H9 (cell line): ENCODE results near the gene NKAIN4. TPM values are rescaled to one million over a fixed set of nuclear protein-coding genes. Genes with fewer than 3 reads are reported as not detected.

ENCODE experiments used
- DNase-seq: peaks from one replicate; pipeline ENCODE4 v3.0.0-alpha.2; 2017
- H2AFZ ChIP-seq: one replicate; pipeline ENCODE4 v1.6.1; 2013; ENCODE audit warnings: mild to moderate bottlenecking, low read length, control low read depth, moderate library complexity
- H2AK5ac ChIP-seq: 2 replicates; pipeline ENCODE4 v1.6.1; 2013; ENCODE audit warnings: low read length, control low read depth, mixed read lengths; ENCODE audit not compliant: insufficient read length
- H2BK120ac ChIP-seq: one replicate; pipeline ENCODE4 v1.6.1; 2013; ENCODE audit warnings: low read depth, mild to moderate bottlenecking, low read length, control low read depth, inconsistent platforms; ENCODE audit not compliant: poor library complexity, severe bottlenecking
- H2BK12ac ChIP-seq: 2 replicates; pipeline ENCODE4 v1.6.1; 2013; ENCODE audit warnings: low read length, control low read depth, mixed read lengths, low read depth; ENCODE audit not compliant: insufficient read length
- H2BK15ac ChIP-seq: 2 replicates; pipeline ENCODE4 v1.6.1; 2013; ENCODE audit warnings: low read depth, low read length, control low read depth
- H2BK20ac ChIP-seq: one replicate; pipeline ENCODE4 v1.6.1; 2013; ENCODE audit warnings: low read depth, mild to moderate bottlenecking, low read length, control low read depth, inconsistent platforms; ENCODE audit not compliant: poor library complexity, severe bottlenecking
- H2BK5ac ChIP-seq: 2 replicates; pipeline ENCODE4 v1.6.1; 2013; ENCODE audit warnings: low read length, control low read depth, mixed read lengths; ENCODE audit not compliant: insufficient read length
- H3K14ac ChIP-seq: 2 replicates; pipeline ENCODE4 v1.6.1; 2013; ENCODE audit warnings: low read length, control low read depth; ENCODE audit not compliant: insufficient read depth
- H3K18ac ChIP-seq: 2 replicates; pipeline ENCODE4 v1.6.1; 2013; ENCODE audit warnings: low read depth, mild to moderate bottlenecking, mixed read lengths, low read length, control low read depth; ENCODE audit not compliant: insufficient read length
- H3K23ac ChIP-seq: 2 replicates; pipeline ENCODE4 v1.6.1; 2013; ENCODE audit warnings: low read length, control low read depth, mixed read lengths, low read depth; ENCODE audit not compliant: insufficient read length
- H3K23me2 ChIP-seq: 2 replicates; pipeline ENCODE4 v1.6.1; 2013; ENCODE audit warnings: low read depth, mild to moderate bottlenecking, mixed read lengths, low read length, control low read depth; ENCODE audit not compliant: insufficient read length, poor library complexity, severe bottlenecking
- H3K27ac ChIP-seq: 2 replicates; pipeline ENCODE4 v1.5.1; 2013; ENCODE audit warnings: low read length, control low read depth, mixed read lengths, low read depth; ENCODE audit not compliant: insufficient read length
- H3K27me3 ChIP-seq: 2 replicates; pipeline ENCODE4 v1.6.1; 2013; ENCODE audit warnings: low read length, control low read depth, inconsistent platforms; ENCODE audit not compliant: insufficient read depth
- H3K4ac ChIP-seq: 2 replicates; pipeline ENCODE4 v1.6.1; 2013; ENCODE audit warnings: low read depth, mild to moderate bottlenecking, control low read depth, inconsistent platforms, low read length, moderate library complexity
- H3K4me1 ChIP-seq: 2 replicates; pipeline ENCODE4 v1.6.1; 2013; ENCODE audit warnings: low read length, control low read depth, inconsistent platforms; ENCODE audit not compliant: insufficient read depth
- H3K4me2 ChIP-seq: 2 replicates; pipeline ENCODE4 v1.6.1; 2013; ENCODE audit warnings: low read length, control low read depth, mixed read lengths; ENCODE audit not compliant: insufficient read length, insufficient read depth
- H3K56ac ChIP-seq: 2 replicates; pipeline ENCODE4 v1.6.1; 2013; ENCODE audit warnings: low read depth, mild to moderate bottlenecking, mixed read lengths, low read length, control low read depth; ENCODE audit not compliant: insufficient read length
- H3K79me1 ChIP-seq: 2 replicates; pipeline ENCODE4 v1.6.1; 2013; ENCODE audit warnings: low read depth, mild to moderate bottlenecking, moderate library complexity, low read length, control low read depth, inconsistent platforms; ENCODE audit not compliant: insufficient read depth, poor library complexity, severe bottlenecking
- H3K79me2 ChIP-seq: 2 replicates; pipeline ENCODE4 v1.6.1; 2013; ENCODE audit warnings: low read length, control low read depth, inconsistent platforms; ENCODE audit not compliant: insufficient read depth
- H3K9ac ChIP-seq: 2 replicates; pipeline ENCODE4 v1.6.1; 2013; ENCODE audit warnings: low read length, control low read depth, mixed read lengths; ENCODE audit not compliant: insufficient read length; ENCODE audit errors: extremely low read depth
- H3K9me3 ChIP-seq: one replicate; pipeline ENCODE4 v1.6.1; 2013; ENCODE audit warnings: low read depth, low read length, inconsistent platforms; ENCODE audit not compliant: control insufficient read depth
- H3T11ph ChIP-seq: one replicate; pipeline ENCODE4 v1.6.1; 2013; ENCODE audit warnings: mild to moderate bottlenecking, low read length, control low read depth, inconsistent platforms
- H4K20me1 ChIP-seq: one replicate; pipeline ENCODE4 v1.6.1; 2013; ENCODE audit not compliant: control insufficient read depth, insufficient read length, insufficient read depth
- H4K5ac ChIP-seq: 2 replicates; pipeline ENCODE4 v1.6.1; 2013; ENCODE audit warnings: low read depth, mild to moderate bottlenecking, mixed read lengths, low read length, control low read depth; ENCODE audit not compliant: insufficient read length
- H4K8ac ChIP-seq: replicated peaks from 2 replicates; pipeline ENCODE4 v1.6.1; 2013; ENCODE audit warnings: low read length, control low read depth, mixed read lengths, low read depth; ENCODE audit not compliant: insufficient read length
- H4K91ac ChIP-seq: 2 replicates; pipeline ENCODE4 v1.6.1; 2013; ENCODE audit warnings: low read depth, mild to moderate bottlenecking, moderate library complexity, mixed read lengths, low read length, control low read depth; ENCODE audit not compliant: insufficient read length
- H3K27ac Mint-ChIP-seq, 3 experiments: 2 replicates in 2 of 3; 3 replicates in 1 of 3; pipeline ENCODE4 v1.8.0; 2020 to 2021; ENCODE audit warnings: mixed read lengths in 3 of 3, mild to moderate bottlenecking in 1 of 3, moderate library complexity in 1 of 3
- H3K27me3 Mint-ChIP-seq: 2 replicates; pipeline ENCODE4 v1.8.0; 2021; ENCODE audit warnings: low read depth, mild to moderate bottlenecking, moderate library complexity, mixed read lengths
- H3K36me3 Mint-ChIP-seq, 3 experiments: 2 replicates in 2 of 3; 3 replicates in 1 of 3; pipeline ENCODE4 v1.8.0; 2020 to 2021; ENCODE audit warnings: low read depth in 3 of 3, mixed read lengths in 3 of 3; ENCODE audit not compliant: insufficient read depth in 1 of 3
- H3K4me1 Mint-ChIP-seq, 2 experiments: 2 replicates each; pipeline ENCODE4 v1.8.0; 2020; ENCODE audit warnings: mixed read lengths in 2 of 2
- H3K4me3 Mint-ChIP-seq, 2 experiments: 2 replicates in 1 of 2; 3 replicates in 1 of 2; pipeline ENCODE4 v1.8.0; 2020 to 2021; ENCODE audit warnings: mild to moderate bottlenecking in 2 of 2, mixed read lengths in 2 of 2, moderate library complexity in 1 of 2
- H3K9me3 Mint-ChIP-seq, 2 experiments: 2 replicates in 1 of 2; 3 replicates in 1 of 2; pipeline ENCODE4 v1.8.0; 2020; ENCODE audit warnings: mild to moderate bottlenecking in 2 of 2, mixed read lengths in 2 of 2, moderate library complexity in 1 of 2
- WGBS: extraction: QIAGEN DNeasy Blood & Tissue Kit; methylation state at CpG from one replicate; pipeline ENCODE4 v1.1.7; 2013; ENCODE audit warnings: missing lambda C conversion rate, low lambda C conversion rate, mixed read lengths; ENCODE audit not compliant: insufficient read length; ENCODE audit errors: extremely low coverage; 5-methylcytosine and 5-hydroxymethylcytosine counted together
- total RNA-seq: library from RNA; stranded (reverse); gene quantifications from 2 replicates; pipeline ENCODE4 v1.2.1, GENCODE V29; 2021
- TF ChIP-seq, protein P1 (sequence below): fragments of 200-600 bp; sonication (generic); conservative IDR thresholded peaks from 3 replicates; pipeline ENCODE4 v1.8.0; 2021; ENCODE audit warnings: antibody characterized with exemption, mild to moderate bottlenecking

Gene NKAIN4
- total RNA-seq, 1 experiment from 2014 or later, result 20.9 TPM

DNA sequence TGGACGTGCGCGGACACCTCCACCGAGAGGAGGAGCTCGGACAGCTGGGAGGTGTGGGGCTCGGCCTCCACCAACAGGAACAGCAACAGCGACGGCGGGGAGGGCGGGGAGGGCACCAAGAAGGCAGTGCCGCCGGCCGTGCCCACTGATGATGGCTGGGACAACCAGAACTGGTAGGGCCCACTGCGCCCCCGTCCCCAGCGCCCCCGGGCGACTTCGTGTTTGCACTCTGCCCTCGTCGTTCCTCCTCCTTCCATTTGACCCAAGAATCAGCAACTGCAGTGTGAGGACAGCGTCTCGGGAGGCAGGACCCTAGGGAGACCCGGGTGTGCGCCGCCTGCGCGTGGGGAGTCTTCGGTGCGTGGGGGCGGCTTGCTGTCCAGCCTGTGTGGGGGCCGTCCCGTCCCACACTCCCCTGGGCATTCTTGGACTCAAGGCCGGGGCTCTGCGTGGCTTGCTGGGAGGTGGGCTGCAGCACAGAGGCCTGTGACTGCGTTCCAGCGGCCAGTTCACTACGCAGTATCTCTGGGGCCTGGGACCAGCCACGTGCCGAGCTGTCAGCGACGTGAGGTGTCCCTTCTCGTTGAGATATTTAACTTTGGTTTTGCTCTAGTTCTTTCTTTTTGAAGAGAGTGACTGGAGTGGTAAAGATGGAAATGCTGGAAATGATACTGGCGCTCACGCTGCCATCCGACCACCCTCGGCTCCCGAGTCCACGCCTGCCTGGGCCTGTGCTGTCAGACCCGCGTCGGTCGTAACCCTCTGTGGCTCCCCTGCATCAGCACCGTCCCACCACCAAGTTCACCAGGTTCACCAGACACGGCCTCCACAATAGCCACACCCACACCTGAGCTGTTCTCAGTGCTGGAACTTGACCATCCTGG is 33.7 kb upstream of the NKAIN4 start:
- H2BK15ac ChIP-seq, result no peak overlapping the region
- no peak overlapping the region for H3K4ac ChIP-seq
- H3K36me3 Mint-ChIP-seq, result peaks cover 6 to 48% (median 35%) of the 10 kb centered on the region in 3 experiments; a peak in 6 of 7 replicates
- no peak overlapping the region for H3K18ac ChIP-seq
- no peak overlapping the region for H3T11ph ChIP-seq
- H4K5ac ChIP-seq, result no peak overlapping the region
- no peak overlapping the region for H3K23ac ChIP-seq
- H3K27me3 Mint-ChIP-seq, result peaks cover 1% of the 10 kb centered on the region; the same call in 1 of the 2 replicates
- no peak overlapping the region for H2AK5ac ChIP-seq
- no peaks in the 10 kb centered on the region for H3K79me1 ChIP-seq
- H4K20me1 ChIP-seq, result no peaks in the 10 kb centered on the region
- H4K91ac ChIP-seq, result no peak overlapping the region
- H3K14ac ChIP-seq, result no peak overlapping the region
- H3K4me1 ChIP-seq, result no peaks in the 10 kb centered on the region
- no peak overlapping the region for H2AFZ ChIP-seq
- H3K9me3 ChIP-seq, result no peaks in the 10 kb centered on the region
- TF ChIP-seq, protein P1, sequence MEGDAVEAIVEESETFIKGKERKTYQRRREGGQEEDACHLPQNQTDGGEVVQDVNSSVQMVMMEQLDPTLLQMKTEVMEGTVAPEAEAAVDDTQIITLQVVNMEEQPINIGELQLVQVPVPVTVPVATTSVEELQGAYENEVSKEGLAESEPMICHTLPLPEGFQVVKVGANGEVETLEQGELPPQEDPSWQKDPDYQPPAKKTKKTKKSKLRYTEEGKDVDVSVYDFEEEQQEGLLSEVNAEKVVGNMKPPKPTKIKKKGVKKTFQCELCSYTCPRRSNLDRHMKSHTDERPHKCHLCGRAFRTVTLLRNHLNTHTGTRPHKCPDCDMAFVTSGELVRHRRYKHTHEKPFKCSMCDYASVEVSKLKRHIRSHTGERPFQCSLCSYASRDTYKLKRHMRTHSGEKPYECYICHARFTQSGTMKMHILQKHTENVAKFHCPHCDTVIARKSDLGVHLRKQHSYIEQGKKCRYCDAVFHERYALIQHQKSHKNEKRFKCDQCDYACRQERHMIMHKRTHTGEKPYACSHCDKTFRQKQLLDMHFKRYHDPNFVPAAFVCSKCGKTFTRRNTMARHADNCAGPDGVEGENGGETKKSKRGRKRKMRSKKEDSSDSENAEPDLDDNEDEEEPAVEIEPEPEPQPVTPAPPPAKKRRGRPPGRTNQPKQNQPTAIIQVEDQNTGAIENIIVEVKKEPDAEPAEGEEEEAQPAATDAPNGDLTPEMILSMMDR, result no peak
- H2BK20ac ChIP-seq, result no peak overlapping the region
- H3K9me3 Mint-ChIP-seq, result no peaks in the 10 kb centered on the region
- peaks cover 3% of the 10 kb centered on the region for H3K23me2 ChIP-seq
- no peak overlapping the region for H2BK5ac ChIP-seq
- no peak overlapping the region for H3K27ac ChIP-seq
- no peak overlapping the region for H3K9ac ChIP-seq
- no peak overlapping the region for H2BK12ac ChIP-seq
- H3K27ac Mint-ChIP-seq, result no peak overlapping the region
- H3K4me1 Mint-ChIP-seq, result peaks cover 7% of the 10 kb centered on the region in 2 experiments; a peak in 3 of 4 replicates
- H3K27me3 ChIP-seq, result no peaks in the 10 kb centered on the region
- H3K4me2 ChIP-seq, result no peak overlapping the region
- no peaks in the 10 kb centered on the region for H3K79me2 ChIP-seq
- no peak overlapping the region for H2BK120ac ChIP-seq
- H4K8ac ChIP-seq, result no peak overlapping the region
- no peak overlapping the region; a peak in 1 of 5 replicates for H3K4me3 Mint-ChIP-seq
- no CpG with 5 or more reads among the region's 55 CpGs for WGBS
- no peak for DNase-seq
- H3K56ac ChIP-seq, result no peak overlapping the region
